ENCODE measurements around the gene DNAJC13. TPM values are rescaled to one million over a fixed set of nuclear protein-coding genes. Genes with fewer than 3 reads are reported as not detected.
"Not testable (repeated sequence)": the region's sequence is repeated elsewhere in the genome, so short reads cannot be mapped to it uniquely, and the experiment has no call there.

DNAJC13 gene
- total and polyA plus RNA-seq, 7 donors, result 7.4 to 30.9 (median 24.7) TPM

GRCh38 chr3:132553826-132554225, 136.5 kb downstream of the DNAJC13 start:
- TF ChIP-seq CTCF (IDR thresholded peaks at IDR 0.05), result no peak
- WGBS, 3 donors, result 68 to 72% (median 71%) methylated on average over 6 of the region's 6 CpGs
- no peaks in the 10 kb centered on the region for H3K4me1 ChIP-seq
- peaks cover 1 to 6% of the 10 kb centered on the region in 2 donors for H3K36me3 ChIP-seq (ENCODE audit: insufficient read depth in 1 of 2, low read depth in 1 of 2)
- no peaks in the 10 kb centered on the region for H3K9me3 ChIP-seq
- ATAC-seq, result no peak
- no peak overlapping the region for H3K27ac ChIP-seq
- no peaks in the 10 kb centered on the region for H3K27me3 ChIP-seq (ENCODE audit: insufficient read depth in 3 of 3, low read length in 2 of 3)
- no peak for DNase-seq
- intact Hi-C loops (cut with DNase I), result no loop called here
- no peak overlapping the region for H3K4me3 ChIP-seq

DNA sequence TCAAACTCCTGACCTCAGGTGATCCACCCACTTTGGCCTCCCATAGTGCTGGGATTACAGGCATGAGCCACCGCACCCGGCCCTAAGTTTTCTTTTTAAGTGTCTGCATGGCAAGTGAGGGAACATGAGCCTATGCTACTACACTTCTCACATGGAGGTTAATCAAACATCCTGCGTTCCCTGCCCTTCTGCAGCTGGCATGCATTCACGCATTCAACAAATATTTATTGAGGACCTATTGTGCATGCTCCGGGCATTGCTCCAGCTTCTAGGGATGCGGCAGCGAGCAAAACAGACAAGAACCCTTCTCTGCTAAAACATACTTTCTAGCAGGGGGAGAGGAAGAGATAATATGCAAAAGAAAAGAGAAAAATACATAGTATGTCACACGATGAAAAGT, 137.1 kb downstream of the DNAJC13 start:
- intact Hi-C loops (cut with DNase I), result no loop called here
- Histone ChIP-seq H3K4me3 (no peak overlapping the region), H3K27me3 (ENCODE audit: insufficient read depth in 3 of 3, low read length in 2 of 3) (no peaks in the 10 kb centered on the region), H3K9me3 (no peaks in the 10 kb centered on the region), H3K4me1 (no peaks in the 10 kb centered on the region), H3K27ac (no peak overlapping the region), H3K36me3 (ENCODE audit: insufficient read depth in 1 of 2, low read depth in 1 of 2) (peaks cover 2 to 12% of the 10 kb centered on the region in 2 donors)
- 53 to 57% (median 54%) methylated on average over 8 of the region's 8 CpGs for WGBS, 3 donors
- DNase-seq (no peak), ATAC-seq (no peak)
- no peak for TF ChIP-seq CTCF (IDR thresholded peaks at IDR 0.05)

- no peak overlapping the region for H3K27ac ChIP-seq
- DNase-seq, result no peak
- ATAC-seq, result no peak
- WGBS, 3 donors, result 60 to 79% (median 63%) methylated on average over 5 of the region's 5 CpGs
- H3K36me3 ChIP-seq (ENCODE audit: insufficient read depth in 1 of 2, low read depth in 1 of 2), result peaks cover 2 to 20% of the 10 kb centered on the region in 2 donors
- H3K9me3 ChIP-seq, result no peaks in the 10 kb centered on the region
- no peaks in the 10 kb centered on the region for H3K4me1 ChIP-seq
- TF ChIP-seq CTCF (IDR thresholded peaks at IDR 0.05), result no peak
- H3K4me3 ChIP-seq, result no peak overlapping the region
- H3K27me3 ChIP-seq (ENCODE audit: insufficient read depth in 3 of 3, low read length in 2 of 3), result no peaks in the 10 kb centered on the region
- intact Hi-C loops (cut with DNase I), result no loop called here
Observed at GRCh38 chr3:132555306-132556035, 138.2 kb downstream of the DNAJC13 start.

- H3K4me3 ChIP-seq; H3K4me1 ChIP-seq; H3K27ac ChIP-seq; DNase-seq; intact Hi-C loops (cut with DNase I); ATAC-seq; H3K9me3 ChIP-seq; H3K27me3 ChIP-seq (ENCODE audit: insufficient read depth in 3 of 3, low read length in 2 of 3): not testable (repeated sequence)
- 86 to 93% (median 90%) methylated on average over 3 of the region's 3 CpGs for WGBS, 3 donors
- peaks cover 2 to 25% of the 10 kb centered on the region in 2 donors for H3K36me3 ChIP-seq (ENCODE audit: insufficient read depth in 1 of 2, low read depth in 1 of 2)
Observed at GRCh38 chr3:132556036-132556386, 138.7 kb downstream of the DNAJC13 start.

DNA sequence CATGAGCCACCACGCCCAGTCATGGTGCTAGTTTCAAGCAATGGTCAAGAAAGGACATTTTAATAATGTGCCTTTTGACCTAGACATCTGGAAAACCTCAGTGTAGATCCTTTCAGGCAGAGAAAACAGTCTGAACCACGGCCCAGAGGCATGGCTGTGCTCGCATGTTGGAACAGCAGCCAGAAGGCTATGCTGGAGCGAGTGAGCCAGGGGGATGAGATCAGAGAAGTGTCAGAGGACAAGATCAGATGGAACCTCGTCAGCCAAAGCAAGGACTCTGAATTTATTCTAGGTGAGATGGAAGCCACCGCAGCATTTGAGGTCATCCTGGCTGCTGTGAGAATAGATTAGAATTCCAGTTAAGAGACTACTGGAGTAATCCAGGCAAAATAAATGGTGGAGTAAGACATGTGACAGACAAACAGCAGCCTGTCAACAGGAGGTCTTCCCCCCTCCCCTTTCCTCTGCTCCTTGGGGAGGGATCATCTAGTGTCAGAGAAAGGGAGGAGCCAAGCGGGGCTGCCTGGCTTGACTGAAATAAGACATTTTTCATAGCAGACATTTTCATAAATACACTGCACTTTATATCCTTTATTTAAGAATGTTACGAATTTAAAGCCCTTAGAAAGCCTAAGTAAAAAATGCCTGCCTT, 139.3 kb downstream of the DNAJC13 start:
- DNase-seq (peak; percentile 55 to 58), ATAC-seq (peak in 3 of 4 donors; percentile 48 to 63 (median 54))
- Histone ChIP-seq H3K9me3 (no peaks in the 10 kb centered on the region), H3K36me3 (ENCODE audit: insufficient read depth in 1 of 2, low read depth in 1 of 2) (peaks cover 2 to 27% of the 10 kb centered on the region in 2 donors), H3K27me3 (ENCODE audit: insufficient read depth in 3 of 3, low read length in 2 of 3) (no peaks in the 10 kb centered on the region), H3K4me1 (no peaks in the 10 kb centered on the region), H3K4me3 (no peak overlapping the region), H3K27ac (no peak overlapping the region)
- WGBS, 3 donors, result 54 to 77% (median 55%) methylated on average over 8 of the region's 8 CpGs
- intact Hi-C loops (cut with DNase I), result no loop called here
- TF ChIP-seq CTCF (IDR thresholded peaks at IDR 0.05), result no peak
